ENCODE data around the gene EP300. TPM values are rescaled to one million over a fixed set of nuclear protein-coding genes. Genes with fewer than 3 reads are reported as not detected.

Gene EP300
- total and polyA plus RNA-seq, 11 donors = 11.4 to 58.0 (median 34.7) TPM

DNA sequence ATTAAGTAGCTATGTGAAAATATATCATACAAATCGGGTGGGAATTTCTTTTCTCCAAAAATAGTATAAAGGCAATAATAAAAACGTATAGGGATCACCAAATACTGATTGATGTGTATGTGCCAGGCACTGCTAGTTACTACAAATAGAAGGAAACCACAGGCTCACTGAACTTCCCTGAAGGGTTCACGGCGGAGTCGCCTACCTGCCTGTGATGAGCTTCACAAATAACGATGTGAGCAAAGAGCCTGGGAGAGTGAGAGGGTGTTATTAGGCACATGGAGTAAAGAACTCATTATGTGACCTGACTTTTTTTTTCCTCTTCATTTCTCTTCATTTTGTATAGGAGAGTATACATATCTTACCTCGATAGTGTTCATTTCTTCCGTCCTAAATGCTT is 76.8 kb downstream of the EP300 start:
- Histone ChIP-seq H3K27me3 (no peaks in the 10 kb centered on the region), H3K27ac (no peak overlapping the region), H3K9me3 (no peaks in the 10 kb centered on the region), H3K4me3 (no peak overlapping the region), H3K4me1 (peaks cover 0 to 6% (median 0%) of the 10 kb centered on the region in 12 donors), H3K36me3 (peaks cover 0 to 100% (median 96%) of the 10 kb centered on the region in 9 donors)
- WGBS, 4 donors = 90 to 92% (median 91%) methylated on average over 8 of the region's 8 CpGs
- intact Hi-C loops (cut with DNase I) = loop anchor here in 1 of 10 donors (10.0 kb wide), 1 partner anchor 334 kb away; no protein-coding TSS in a partner anchor
- no peak for DNase-seq
- no peak for TF ChIP-seq POLR2A (IDR thresholded peaks at IDR 0.05)
- TF ChIP-seq, protein P1, sequence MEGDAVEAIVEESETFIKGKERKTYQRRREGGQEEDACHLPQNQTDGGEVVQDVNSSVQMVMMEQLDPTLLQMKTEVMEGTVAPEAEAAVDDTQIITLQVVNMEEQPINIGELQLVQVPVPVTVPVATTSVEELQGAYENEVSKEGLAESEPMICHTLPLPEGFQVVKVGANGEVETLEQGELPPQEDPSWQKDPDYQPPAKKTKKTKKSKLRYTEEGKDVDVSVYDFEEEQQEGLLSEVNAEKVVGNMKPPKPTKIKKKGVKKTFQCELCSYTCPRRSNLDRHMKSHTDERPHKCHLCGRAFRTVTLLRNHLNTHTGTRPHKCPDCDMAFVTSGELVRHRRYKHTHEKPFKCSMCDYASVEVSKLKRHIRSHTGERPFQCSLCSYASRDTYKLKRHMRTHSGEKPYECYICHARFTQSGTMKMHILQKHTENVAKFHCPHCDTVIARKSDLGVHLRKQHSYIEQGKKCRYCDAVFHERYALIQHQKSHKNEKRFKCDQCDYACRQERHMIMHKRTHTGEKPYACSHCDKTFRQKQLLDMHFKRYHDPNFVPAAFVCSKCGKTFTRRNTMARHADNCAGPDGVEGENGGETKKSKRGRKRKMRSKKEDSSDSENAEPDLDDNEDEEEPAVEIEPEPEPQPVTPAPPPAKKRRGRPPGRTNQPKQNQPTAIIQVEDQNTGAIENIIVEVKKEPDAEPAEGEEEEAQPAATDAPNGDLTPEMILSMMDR (IDR thresholded peaks at IDR 0.05) = no peak
- no peak for ATAC-seq

DNA sequence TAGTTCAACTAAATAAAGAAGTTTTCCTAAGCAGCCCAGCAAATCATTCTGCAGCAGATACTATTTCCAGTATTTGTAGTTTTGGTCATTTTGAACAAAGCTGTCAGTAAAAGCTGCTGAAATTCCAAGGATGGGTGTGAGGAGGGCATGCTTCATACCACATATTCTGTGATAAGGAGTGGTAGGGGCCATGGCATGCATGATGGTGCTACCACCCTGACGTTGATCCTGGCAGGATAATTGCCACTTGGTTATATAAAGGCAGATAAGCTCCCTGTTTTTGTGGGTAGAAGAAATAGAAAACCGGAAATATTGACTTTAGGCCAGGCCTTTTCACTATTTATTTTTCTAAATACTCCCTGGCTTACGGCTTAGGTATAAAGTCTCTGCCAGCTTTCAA is 79.6 kb downstream of the EP300 start:
- no peak for ATAC-seq
- no peaks in the 10 kb centered on the region for H3K27me3 ChIP-seq
- intact Hi-C loops (cut with DNase I) = loop anchor here in 1 of 10 donors (10.0 kb wide), 2 partner anchors 57 to 93 kb away; no protein-coding TSS in a partner anchor
- H3K4me3 ChIP-seq = no peak overlapping the region
- WGBS, 4 donors = 60 to 84% (median 74%) methylated on average over 3 of the region's 3 CpGs
- no peaks in the 10 kb centered on the region for H3K9me3 ChIP-seq
- H3K4me1 ChIP-seq = peaks cover 0 to 18% (median 4%) of the 10 kb centered on the region in 12 donors
- no peak for TF ChIP-seq POLR2A (IDR thresholded peaks at IDR 0.05)
- TF ChIP-seq, protein P1 (IDR thresholded peaks at IDR 0.05) = no peak
- H3K36me3 ChIP-seq = peaks cover 0 to 100% (median 95%) of the 10 kb centered on the region in 9 donors
- H3K27ac ChIP-seq = no peak overlapping the region
- DNase-seq = no peak

- DNase-seq = no peak
- peak in 2 of 4 donors; percentile 21 to 24 for ATAC-seq
- no peak for TF ChIP-seq POLR2A (IDR thresholded peaks at IDR 0.05)
- TF ChIP-seq, protein P1 (IDR thresholded peaks at IDR 0.05) = no peak
- Histone ChIP-seq H3K9me3 (no peaks in the 10 kb centered on the region), H3K4me3 (no peak overlapping the region), H3K27ac (peak overlapping the region in 2 of 12 donors; percentile 9 to 13), H3K4me1 (peaks cover 0 to 18% (median 4%) of the 10 kb centered on the region in 12 donors), H3K36me3 (peaks cover 2 to 96% (median 92%) of the 10 kb centered on the region in 9 donors), H3K27me3 (no peaks in the 10 kb centered on the region)
- intact Hi-C loops (cut with DNase I) = loop anchor here in 1 of 10 donors (10.0 kb wide), 2 partner anchors 61 to 89 kb away; no protein-coding TSS in a partner anchor
- 27 to 33% (median 30%) methylated on average over 2 of the region's 2 CpGs for WGBS, 4 donors
Measured at GRCh38 chr22:41175546-41175945, 83.2 kb downstream of the EP300 start.

- no peaks in the 10 kb centered on the region for H3K27me3 ChIP-seq
- peaks cover 2 to 85% (median 79%) of the 10 kb centered on the region in 9 donors for H3K36me3 ChIP-seq
- peaks cover 0 to 20% (median 7%) of the 10 kb centered on the region in 12 donors for H3K4me1 ChIP-seq
- no peak overlapping the region for H3K27ac ChIP-seq
- peak in 2 of 5 donors; percentile 13 to 38 for DNase-seq
- ATAC-seq = peak in 2 of 4 donors; percentile 7 to 17
- H3K9me3 ChIP-seq = no peaks in the 10 kb centered on the region
- intact Hi-C loops (cut with DNase I) = loop anchor here in 1 of 10 donors (10.0 kb wide), 2 partner anchors 62 to 88 kb away; no protein-coding TSS in a partner anchor
- no peak overlapping the region for H3K4me3 ChIP-seq
- TF ChIP-seq, protein P1 (IDR thresholded peaks at IDR 0.05) = no peak
- TF ChIP-seq POLR2A (IDR thresholded peaks at IDR 0.05) = no peak
- WGBS, 4 donors = 77 to 86% (median 83%) methylated on average over 9 to 15 of the region's 15 CpGs
Measured at GRCh38 chr22:41177040-41177621, 84.7 kb downstream of the EP300 start.
